WTC11 (cell line): ENCODE measurements around the gene PWP1.

Source experiments
- FOXP1 ChIP-seq: sonication (generic); formaldehyde crosslinking; IDR thresholded peaks from 2 replicates; pipeline ENCODE4 v1.8.0; 2022; ENCODE audit warnings: missing genetic modification reagents, mild to moderate bottlenecking, moderate library complexity, borderline replicate concordance
- TF ChIP-seq, protein P1 (sequence below): sonication (generic); formaldehyde crosslinking; conservative IDR thresholded peaks from 2 replicates; pipeline ENCODE4 v1.8.1; 2023; ENCODE audit warnings: mild to moderate bottlenecking, low read depth, missing genetic modification reagents, moderate library complexity
- TF ChIP-seq, protein P2 (sequence below): fragments of 200-600 bp; IDR thresholded peaks from 2 replicates; pipeline ENCODE4 v1.8.0; 2022; ENCODE audit warnings: antibody characterized with exemption

DNA sequence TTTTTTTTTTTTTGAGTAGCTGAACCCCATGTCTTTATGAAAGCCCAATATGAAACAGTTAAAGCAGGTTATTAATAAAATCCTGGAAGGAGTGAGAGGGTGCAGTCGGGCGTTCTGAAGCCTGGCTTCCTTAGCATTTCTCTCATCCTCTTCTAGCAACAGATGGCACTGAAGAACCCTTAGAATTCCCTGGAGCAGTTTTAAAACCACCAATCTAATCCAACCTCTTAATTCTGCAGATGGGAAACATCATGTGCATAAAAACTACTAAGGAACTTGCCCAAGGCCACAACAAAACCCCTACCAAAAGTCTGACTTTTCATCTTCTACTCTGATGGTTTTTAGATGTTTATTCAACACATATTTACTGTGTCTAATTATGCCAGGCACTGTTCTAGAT is 50.2 kb downstream of the PWP1 start:
- TF ChIP-seq, protein P1, sequence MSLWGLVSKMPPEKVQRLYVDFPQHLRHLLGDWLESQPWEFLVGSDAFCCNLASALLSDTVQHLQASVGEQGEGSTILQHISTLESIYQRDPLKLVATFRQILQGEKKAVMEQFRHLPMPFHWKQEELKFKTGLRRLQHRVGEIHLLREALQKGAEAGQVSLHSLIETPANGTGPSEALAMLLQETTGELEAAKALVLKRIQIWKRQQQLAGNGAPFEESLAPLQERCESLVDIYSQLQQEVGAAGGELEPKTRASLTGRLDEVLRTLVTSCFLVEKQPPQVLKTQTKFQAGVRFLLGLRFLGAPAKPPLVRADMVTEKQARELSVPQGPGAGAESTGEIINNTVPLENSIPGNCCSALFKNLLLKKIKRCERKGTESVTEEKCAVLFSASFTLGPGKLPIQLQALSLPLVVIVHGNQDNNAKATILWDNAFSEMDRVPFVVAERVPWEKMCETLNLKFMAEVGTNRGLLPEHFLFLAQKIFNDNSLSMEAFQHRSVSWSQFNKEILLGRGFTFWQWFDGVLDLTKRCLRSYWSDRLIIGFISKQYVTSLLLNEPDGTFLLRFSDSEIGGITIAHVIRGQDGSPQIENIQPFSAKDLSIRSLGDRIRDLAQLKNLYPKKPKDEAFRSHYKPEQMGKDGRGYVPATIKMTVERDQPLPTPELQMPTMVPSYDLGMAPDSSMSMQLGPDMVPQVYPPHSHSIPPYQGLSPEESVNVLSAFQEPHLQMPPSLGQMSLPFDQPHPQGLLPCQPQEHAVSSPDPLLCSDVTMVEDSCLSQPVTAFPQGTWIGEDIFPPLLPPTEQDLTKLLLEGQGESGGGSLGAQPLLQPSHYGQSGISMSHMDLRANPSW (CRISPR knock-in tag): no peak
- TF ChIP-seq, protein P2, sequence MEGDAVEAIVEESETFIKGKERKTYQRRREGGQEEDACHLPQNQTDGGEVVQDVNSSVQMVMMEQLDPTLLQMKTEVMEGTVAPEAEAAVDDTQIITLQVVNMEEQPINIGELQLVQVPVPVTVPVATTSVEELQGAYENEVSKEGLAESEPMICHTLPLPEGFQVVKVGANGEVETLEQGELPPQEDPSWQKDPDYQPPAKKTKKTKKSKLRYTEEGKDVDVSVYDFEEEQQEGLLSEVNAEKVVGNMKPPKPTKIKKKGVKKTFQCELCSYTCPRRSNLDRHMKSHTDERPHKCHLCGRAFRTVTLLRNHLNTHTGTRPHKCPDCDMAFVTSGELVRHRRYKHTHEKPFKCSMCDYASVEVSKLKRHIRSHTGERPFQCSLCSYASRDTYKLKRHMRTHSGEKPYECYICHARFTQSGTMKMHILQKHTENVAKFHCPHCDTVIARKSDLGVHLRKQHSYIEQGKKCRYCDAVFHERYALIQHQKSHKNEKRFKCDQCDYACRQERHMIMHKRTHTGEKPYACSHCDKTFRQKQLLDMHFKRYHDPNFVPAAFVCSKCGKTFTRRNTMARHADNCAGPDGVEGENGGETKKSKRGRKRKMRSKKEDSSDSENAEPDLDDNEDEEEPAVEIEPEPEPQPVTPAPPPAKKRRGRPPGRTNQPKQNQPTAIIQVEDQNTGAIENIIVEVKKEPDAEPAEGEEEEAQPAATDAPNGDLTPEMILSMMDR: no peak
- TF ChIP-seq FOXP1 (CRISPR knock-in tag): no peak
